ENCODE results near the gene ID2.
A peak's percentile ranks its signal among the peaks of the same experiment; 100 is the strongest.

The ID2 gene

GRCh38 chr2:8681786-8682692, at the start of gene ID2:
TSS of gene ID2 (plus strand) at chr2:8682056. CDS start at chr2:8682166, 110 bp downstream.
- DNase-seq (ENCODE audit: low spot score): peak; percentile 100

- DNase-seq (ENCODE audit: low spot score): no peak
These were observed 49.1 kb upstream of the ID2 start for GRCh38 chr2:8632755-8633154.

GRCh38 chr2:8633186-8633734, 48.6 kb upstream of the ID2 start:
- DNase-seq (ENCODE audit: low spot score): no peak

DNA sequence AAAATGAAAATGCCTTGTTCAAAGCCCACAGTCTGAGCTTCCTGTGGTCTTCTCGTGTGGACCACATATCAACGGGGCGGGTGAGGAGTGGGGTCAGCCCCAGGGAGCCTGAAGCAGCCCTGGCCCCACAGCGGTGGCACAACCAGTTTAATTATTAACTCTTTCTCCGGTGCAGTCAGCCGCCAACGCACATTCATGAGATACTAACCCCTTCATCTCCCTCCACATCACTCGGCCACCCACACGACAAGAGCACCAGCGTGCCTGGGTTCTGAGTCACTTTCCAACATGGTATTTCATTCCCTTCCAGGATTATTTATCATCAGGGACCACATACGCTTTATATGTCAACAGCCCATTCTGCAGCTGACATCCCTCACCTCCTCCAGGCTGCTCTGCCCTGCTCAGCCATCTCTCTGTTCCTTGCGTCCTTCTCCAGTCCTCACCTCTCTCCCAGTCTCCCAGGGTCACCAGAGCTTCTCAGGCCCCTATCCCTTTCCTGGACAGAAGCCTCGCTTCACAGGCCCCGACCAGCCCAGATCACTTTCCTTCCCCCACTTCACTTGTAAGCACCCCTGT, 48.0 kb upstream of the ID2 start:
- DNase-seq (ENCODE audit: low spot score): no peak

GRCh38 chr2:8634466-8635172, 47.2 kb upstream of the ID2 start:
- DNase-seq (ENCODE audit: low spot score): no peak

- no peak for DNase-seq (ENCODE audit: low spot score)
These were observed 45.8 kb upstream of the ID2 start for GRCh38 chr2:8636041-8636491.

- no peak for DNase-seq (ENCODE audit: low spot score)
These were observed 44.9 kb upstream of the ID2 start for GRCh38 chr2:8636721-8637636.

GRCh38 chr2:8638327-8638726, 43.5 kb upstream of the ID2 start:
- no peak for DNase-seq (ENCODE audit: low spot score)

GRCh38 chr2:8639122-8639635, 42.7 kb upstream of the ID2 start:
- no peak for DNase-seq (ENCODE audit: low spot score)

DNA sequence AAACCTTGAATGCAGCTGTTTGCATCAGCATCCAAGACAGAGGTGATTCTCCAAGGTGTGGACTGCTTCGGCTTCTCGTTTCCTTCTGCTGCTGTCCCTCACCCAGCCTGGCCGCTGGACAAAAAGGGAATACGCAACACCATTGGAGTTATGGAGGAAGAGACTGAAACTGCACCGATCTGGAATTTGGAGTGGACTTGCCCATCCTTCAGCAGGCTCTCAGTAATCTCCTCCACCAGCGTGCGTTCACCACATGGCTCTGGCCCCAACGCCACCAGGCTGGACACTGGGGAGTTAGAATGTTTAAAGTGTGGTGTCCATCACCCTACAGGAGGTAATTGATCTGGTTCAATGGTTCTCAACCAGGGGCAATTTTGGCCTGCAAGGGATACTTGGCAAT, 41.4 kb upstream of the ID2 start:
- DNase-seq (ENCODE audit: low spot score): no peak

GRCh38 chr2:8641301-8641965, 40.4 kb upstream of the ID2 start:
- no peak for DNase-seq (ENCODE audit: low spot score)

- no peak for DNase-seq (ENCODE audit: low spot score)
These were observed 39.3 kb upstream of the ID2 start for GRCh38 chr2:8642366-8643068.

- DNase-seq (ENCODE audit: low spot score): no peak
These were observed 38.4 kb upstream of the ID2 start for GRCh38 chr2:8643250-8643995.

DNA sequence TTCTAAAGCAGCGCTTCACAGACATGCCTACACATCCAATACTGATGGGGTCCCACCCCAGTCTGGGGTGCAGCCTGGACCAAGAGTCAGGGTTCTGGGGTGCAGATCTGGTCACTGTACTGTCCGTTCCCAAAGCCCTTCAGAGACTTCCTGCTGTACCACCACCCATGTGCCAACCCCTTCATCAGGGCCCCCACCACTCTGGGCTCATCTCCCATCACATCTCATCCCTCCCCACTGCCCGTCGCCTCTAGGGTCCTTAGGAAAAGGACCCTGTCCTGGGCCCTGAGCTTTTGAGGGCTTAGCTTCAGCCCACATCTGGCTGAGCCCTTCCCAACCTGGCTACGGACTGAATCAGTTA, 37.9 kb upstream of the ID2 start:
- no peak for DNase-seq (ENCODE audit: low spot score)

GRCh38 chr2:8644605-8645175, 37.2 kb upstream of the ID2 start:
- DNase-seq (ENCODE audit: low spot score): no peak

- DNase-seq (ENCODE audit: low spot score): no peak
These were observed 36.6 kb upstream of the ID2 start for GRCh38 chr2:8645176-8645831.

- DNase-seq (ENCODE audit: low spot score): no peak
These were observed 35.0 kb upstream of the ID2 start for GRCh38 chr2:8646731-8647461.

DNA sequence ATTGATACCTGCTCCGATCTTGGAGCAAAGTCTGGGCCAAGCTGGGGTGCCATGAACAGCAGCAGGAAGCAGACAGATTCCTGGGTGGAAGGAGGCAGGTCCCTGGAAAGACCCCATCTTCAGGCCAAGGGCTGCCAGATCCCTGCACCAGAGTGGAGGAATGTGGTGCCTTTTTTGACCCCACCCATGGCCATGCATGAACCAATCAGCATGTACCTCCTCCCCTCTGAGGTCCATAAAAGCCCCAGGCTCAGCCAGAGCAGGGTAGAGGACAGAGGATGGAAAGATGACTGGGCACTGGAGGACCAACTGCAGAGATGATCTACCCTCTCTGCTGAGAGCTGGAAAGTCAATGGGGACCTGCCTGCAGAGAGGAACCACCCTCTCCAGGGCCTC, 34.4 kb upstream of the ID2 start:
- no peak for DNase-seq (ENCODE audit: low spot score)

All from germinal center (tissue), 1 donor.